Measurements from ENCODE around the gene HHAT. TPM values are rescaled to one million over a fixed set of nuclear protein-coding genes. Genes with fewer than 3 reads are reported as not detected.

HHAT gene
- total RNA-seq, 1 donor from 2014 or later: 5.3 TPM

GRCh38 chr1:210525716-210526454 lies 197.2 kb downstream of the HHAT start:
- Histone ChIP-seq H3K27me3 (ENCODE audit: low read depth) (no peaks in the 10 kb centered on the region), H3K36me3 (no peaks in the 10 kb centered on the region), H3K27ac (no peak overlapping the region), H3K9me3 (no peaks in the 10 kb centered on the region), H3K4me1 (no peaks in the 10 kb centered on the region), H3K4me3 (no peak overlapping the region)
- ATAC-seq (no peak), DNase-seq (no peak)
- intact Hi-C loops (cut with DNase I): no loop called here
- TF ChIP-seq CTCF (IDR thresholded peaks at IDR 0.05): no peak

- intact Hi-C loops (cut with DNase I): no loop called here
- Histone ChIP-seq H3K27ac (no peak overlapping the region), H3K4me1 (no peaks in the 10 kb centered on the region), H3K27me3 (ENCODE audit: low read depth) (no peaks in the 10 kb centered on the region), H3K36me3 (no peaks in the 10 kb centered on the region), H3K9me3 (no peaks in the 10 kb centered on the region), H3K4me3 (no peak overlapping the region)
- no peak for TF ChIP-seq CTCF (IDR thresholded peaks at IDR 0.05)
- ATAC-seq: no peak
- DNase-seq: no peak
Observed at GRCh38 chr1:210527091-210527490, 198.4 kb downstream of the HHAT start.

GRCh38 chr1:210531475-210532222 lies 202.9 kb downstream of the HHAT start:
- Histone ChIP-seq H3K4me3 (no peak overlapping the region), H3K27ac (no peak overlapping the region), H3K36me3 (no peaks in the 10 kb centered on the region), H3K27me3 (ENCODE audit: low read depth) (no peaks in the 10 kb centered on the region), H3K9me3 (no peaks in the 10 kb centered on the region), H3K4me1 (no peaks in the 10 kb centered on the region)
- no peak for DNase-seq
- intact Hi-C loops (cut with DNase I): no loop called here
- TF ChIP-seq CTCF (IDR thresholded peaks at IDR 0.05): no peak
- no peak for ATAC-seq

GRCh38 chr1:210532223-210532598 lies 203.5 kb downstream of the HHAT start:
- no peak for TF ChIP-seq CTCF (IDR thresholded peaks at IDR 0.05)
- intact Hi-C loops (cut with DNase I): no loop called here
- no peak for ATAC-seq
- Histone ChIP-seq H3K27ac (no peak overlapping the region), H3K36me3 (no peaks in the 10 kb centered on the region), H3K27me3 (ENCODE audit: low read depth) (no peaks in the 10 kb centered on the region), H3K4me1 (no peaks in the 10 kb centered on the region), H3K9me3 (no peaks in the 10 kb centered on the region), H3K4me3 (no peak overlapping the region)
- DNase-seq: no peak

- no peak for TF ChIP-seq CTCF (IDR thresholded peaks at IDR 0.05)
- no peak for DNase-seq
- Histone ChIP-seq H3K9me3 (no peaks in the 10 kb centered on the region), H3K27me3 (ENCODE audit: low read depth) (no peaks in the 10 kb centered on the region), H3K27ac (no peak overlapping the region), H3K4me3 (no peak overlapping the region), H3K36me3 (no peaks in the 10 kb centered on the region), H3K4me1 (no peaks in the 10 kb centered on the region)
- intact Hi-C loops (cut with DNase I): no loop called here
- no peak for ATAC-seq
Observed at GRCh38 chr1:210535761-210536160, 207.1 kb downstream of the HHAT start.

Measured in lower lobe of right lung (tissue), 2 donors.